PFSK-1 (cell line): ENCODE data around the gene UBAP1L.

Experiments
- FOXP2 ChIP-seq: optimal IDR thresholded peaks from 2 replicates; pipeline ENCODE3; 2011; ENCODE audit warnings: borderline replicate concordance, control low read depth, inconsistent platforms; ENCODE audit not compliant: insufficient read depth; ENCODE audit errors: extremely low read length, extremely low read depth
- POLR2AphosphoS5 ChIP-seq: IDR thresholded peaks from 2 replicates; pipeline ENCODE4 v1.6.1; 2012; ENCODE audit warnings: low read depth, mild to moderate bottlenecking, control low read depth, low read length, moderate library complexity
- REST ChIP-seq, 2 experiments: IDR thresholded peaks; 2 replicates each; pipeline versions ENCODE4 v1.6.1 to v1.8.0; 2011 to 2012; ENCODE audit warnings: low read depth in 2 of 2, low read length in 2 of 2, control low read depth in 1 of 2, inconsistent platforms in 1 of 2, mild to moderate bottlenecking in 1 of 2, moderate library complexity in 1 of 2; ENCODE audit not compliant: insufficient read depth in 1 of 2
- TAF1 ChIP-seq: IDR thresholded peaks from 2 replicates; pipeline ENCODE4 v1.6.1; 2012; ENCODE audit warnings: low read length, control low read depth, borderline replicate concordance; ENCODE audit not compliant: insufficient read depth

GRCh38 chr15:65077291-65077980 is 37.6 kb downstream of the UBAP1L start:
- TF ChIP-seq POLR2AphosphoS5: no peak
- TF ChIP-seq FOXP2: no peak
- no peak for TF ChIP-seq REST (IDR thresholded peaks at IDR 0.05; ENCODE audit: insufficient read depth in 1 of 2, low read depth in 2 of 2, low read length in 2 of 2)
- no peak for TF ChIP-seq TAF1
